Measurements from ENCODE around the gene APAF1. TPM values are rescaled to one million over a fixed set of nuclear protein-coding genes. Genes with fewer than 3 reads are reported as not detected.
A peak's percentile ranks its signal among the peaks of the same experiment; 100 is the strongest.

Gene APAF1
- total RNA-seq, 1 donor from 2014 or later: 45.9 TPM

- peaks cover 11% of the 10 kb centered on the region for H3K36me3 Mint-ChIP-seq (ENCODE audit: low read depth, unreplicated experiment)
- DNase-seq (ENCODE audit: low spot score): no peak
- H3K27me3 Mint-ChIP-seq (ENCODE audit: unreplicated experiment): no peaks in the 10 kb centered on the region
- no peak overlapping the region for H3K27ac Mint-ChIP-seq (ENCODE audit: unreplicated experiment)
- no peaks in the 10 kb centered on the region for H3K4me1 Mint-ChIP-seq (ENCODE audit: unreplicated experiment)
- no peak for TF ChIP-seq CTCF (IDR thresholded peaks at IDR 0.05; ENCODE audit: unreplicated experiment)
- H3K9me3 Mint-ChIP-seq (ENCODE audit: unreplicated experiment): no peaks in the 10 kb centered on the region
- H3K4me3 Mint-ChIP-seq (ENCODE audit: unreplicated experiment): no peak overlapping the region
Observed at GRCh38 chr12:98724384-98725155, 79.5 kb downstream of the APAF1 start.

GRCh38 chr12:98725476-98726247 is 80.6 kb downstream of the APAF1 start:
- H3K4me3 Mint-ChIP-seq (ENCODE audit: unreplicated experiment): no peak overlapping the region
- peak; percentile 57 for DNase-seq (ENCODE audit: low spot score)
- peaks cover 13% of the 10 kb centered on the region for H3K36me3 Mint-ChIP-seq (ENCODE audit: low read depth, unreplicated experiment)
- H3K27ac Mint-ChIP-seq (ENCODE audit: unreplicated experiment): no peak overlapping the region
- no peaks in the 10 kb centered on the region for H3K9me3 Mint-ChIP-seq (ENCODE audit: unreplicated experiment)
- no peaks in the 10 kb centered on the region for H3K4me1 Mint-ChIP-seq (ENCODE audit: unreplicated experiment)
- TF ChIP-seq CTCF (IDR thresholded peaks at IDR 0.05; ENCODE audit: unreplicated experiment): no peak
- H3K27me3 Mint-ChIP-seq (ENCODE audit: unreplicated experiment): no peaks in the 10 kb centered on the region

- TF ChIP-seq CTCF (IDR thresholded peaks at IDR 0.05; ENCODE audit: unreplicated experiment): no peak
- no peak for DNase-seq (ENCODE audit: low spot score)
- peaks cover 23% of the 10 kb centered on the region for H3K36me3 Mint-ChIP-seq (ENCODE audit: low read depth, unreplicated experiment)
- no peak overlapping the region for H3K4me3 Mint-ChIP-seq (ENCODE audit: unreplicated experiment)
- H3K27ac Mint-ChIP-seq (ENCODE audit: unreplicated experiment): no peak overlapping the region
- no peaks in the 10 kb centered on the region for H3K9me3 Mint-ChIP-seq (ENCODE audit: unreplicated experiment)
- H3K4me1 Mint-ChIP-seq (ENCODE audit: unreplicated experiment): no peaks in the 10 kb centered on the region
- no peaks in the 10 kb centered on the region for H3K27me3 Mint-ChIP-seq (ENCODE audit: unreplicated experiment)
Observed at GRCh38 chr12:98727196-98727595, 82.1 kb downstream of the APAF1 start.

- peaks cover 7% of the 10 kb centered on the region for H3K4me1 Mint-ChIP-seq (ENCODE audit: unreplicated experiment)
- H3K36me3 Mint-ChIP-seq (ENCODE audit: low read depth, unreplicated experiment): peaks cover 27% of the 10 kb centered on the region
- no peak overlapping the region for H3K27ac Mint-ChIP-seq (ENCODE audit: unreplicated experiment)
- DNase-seq (ENCODE audit: low spot score): no peak
- no peak for TF ChIP-seq CTCF (IDR thresholded peaks at IDR 0.05; ENCODE audit: unreplicated experiment)
- no peak overlapping the region for H3K4me3 Mint-ChIP-seq (ENCODE audit: unreplicated experiment)
- no peaks in the 10 kb centered on the region for H3K9me3 Mint-ChIP-seq (ENCODE audit: unreplicated experiment)
- no peaks in the 10 kb centered on the region for H3K27me3 Mint-ChIP-seq (ENCODE audit: unreplicated experiment)
Observed at GRCh38 chr12:98730412-98730811, 85.3 kb downstream of the APAF1 start.
